Right cardiac atrium (tissue), 5 donors: ENCODE measurements around the gene FOCAD. TPM values are rescaled to one million over a fixed set of nuclear protein-coding genes. Genes with fewer than 3 reads are reported as not detected.

Source experiments
- ATAC-seq, 2 donors: fragments of 200-7000 bp; cut with Tn5 transposase; one replicate each; pipeline versions ENCODE4 v1.8.0 to v1.9.1; 2020; ENCODE audit warnings: moderate library complexity in 2 of 2, mild to moderate bottlenecking in 1 of 2
- DNase-seq, 3 donors: peaks; one replicate each; pipeline ENCODE4 v3.0.0-alpha.2; 2020
- H3K27ac ChIP-seq: one replicate; pipeline ENCODE4 v1.5.1; 2013; ENCODE audit warnings: mild to moderate bottlenecking, low read length, control low read depth, moderate library complexity
- H3K27me3 ChIP-seq: one replicate; pipeline ENCODE4 v1.6.1; 2013; ENCODE audit not compliant: control insufficient read depth, insufficient read depth
- H3K4me1 ChIP-seq: one replicate; pipeline ENCODE4 v1.6.1; 2013; ENCODE audit warnings: low read length; ENCODE audit not compliant: control insufficient read depth, insufficient read depth
- H3K4me3 ChIP-seq: one replicate; pipeline ENCODE4 v1.5.1; 2013; ENCODE audit warnings: low read length, control low read depth
- H3K9me3 ChIP-seq: one replicate; pipeline ENCODE4 v1.6.1; 2013; ENCODE audit warnings: low read length; ENCODE audit not compliant: control insufficient read depth
- WGBS: extraction: QIAGEN DNeasy Blood & Tissue Kit; methylation state at CpG from one replicate; pipeline ENCODE4 v1.1.7; 2013; 5-methylcytosine and 5-hydroxymethylcytosine counted together
- intact Hi-C, 4 donors: fragments of 100-400 bp; cut with DNase I; formaldehyde crosslinking; loops; one replicate each; pipeline versions ENCODE4 v1.11.0 to v1.14.0; 2022 to 2023
- polyA plus RNA-seq: library from polyadenylated mRNA; stranded (reverse); fragments of 200-250 nt; gene quantifications from one replicate; pipeline ENCODE4 v1.2.3, GENCODE V29; 2013
- total RNA-seq, 4 donors: library from RNA; stranded (reverse); fragmentation: NEBNext Ultra II Directional; extraction: Animal tissue kit (Norgen Biotek cat#: 25700); gene quantifications; one replicate each; pipeline ENCODE4 v1.2.1, GENCODE V29; 2021
- donor health status: healthy with polysubstance abuse.
- donor health status: DM: no; HTN: yes; CAD: no.
- donor health status: DM: no; HTN: no; CAD: no.
- donor health status: DM: no; HTN: yes; CAD: no; lungs with severe emphysema.
- donor health status: DM: yes; HTN: yes; CAD: no.

Gene FOCAD
- total and polyA plus RNA-seq, 5 donors: 9.5 to 40.5 (median 37.7) TPM

- ATAC-seq (no peak), DNase-seq (no peak)
- intact Hi-C loops: no loop called here
- Histone ChIP-seq H3K4me1 (no peaks in the 10 kb centered on the region), H3K4me3 (no peak overlapping the region), H3K27ac (no peak overlapping the region), H3K27me3 (no peaks in the 10 kb centered on the region), H3K9me3 (no peaks in the 10 kb centered on the region)
- 83% methylated on average over 1 of the region's 1 CpG for WGBS
These were observed 154.2 kb downstream of the FOCAD start for GRCh38 chr9:20838218-20838617.

- DNase-seq (no peak), ATAC-seq (no peak)
- no peaks in the 10 kb centered on the region for H3K4me1 ChIP-seq
- no peaks in the 10 kb centered on the region for H3K27me3 ChIP-seq
- 94% methylated on average over 2 of the region's 2 CpGs for WGBS
- no peaks in the 10 kb centered on the region for H3K9me3 ChIP-seq
- intact Hi-C loops: no loop called here
- H3K4me3 ChIP-seq: no peak overlapping the region
- H3K27ac ChIP-seq: no peak overlapping the region
These were observed 160.9 kb downstream of the FOCAD start for GRCh38 chr9:20844916-20845315.

DNA sequence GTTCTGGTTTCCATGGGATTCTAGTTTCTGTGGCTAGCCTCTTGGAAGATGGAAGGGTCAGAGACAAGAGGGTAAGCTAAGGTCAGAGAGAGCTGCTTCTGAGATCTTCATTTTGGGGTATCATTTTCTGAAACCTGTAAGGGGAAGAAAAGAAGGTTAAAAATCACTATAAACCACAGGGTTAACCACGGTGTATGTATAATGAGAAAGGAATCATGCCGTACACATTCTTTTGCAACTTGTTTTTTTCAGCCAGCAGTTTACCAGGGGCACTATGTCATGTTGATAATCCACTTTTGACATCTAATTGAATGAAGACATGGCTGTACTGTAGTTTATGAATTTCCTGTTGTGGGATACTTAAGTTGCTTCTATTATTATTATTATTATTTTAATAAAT is 164.4 kb downstream of the FOCAD start:
- 66% methylated on average over 2 of the region's 2 CpGs for WGBS
- no peaks in the 10 kb centered on the region for H3K9me3 ChIP-seq
- no peaks in the 10 kb centered on the region for H3K4me1 ChIP-seq
- no peak overlapping the region for H3K4me3 ChIP-seq
- DNase-seq: no peak
- intact Hi-C loops: no loop called here
- ATAC-seq: no peak
- no peak overlapping the region for H3K27ac ChIP-seq
- H3K27me3 ChIP-seq: no peaks in the 10 kb centered on the region

- H3K27me3 ChIP-seq: no peaks in the 10 kb centered on the region
- no peak overlapping the region for H3K27ac ChIP-seq
- DNase-seq (no peak), ATAC-seq (no peak)
- H3K4me1 ChIP-seq: no peaks in the 10 kb centered on the region
- H3K9me3 ChIP-seq: no peaks in the 10 kb centered on the region
- no peak overlapping the region for H3K4me3 ChIP-seq
- intact Hi-C loops: no loop called here
- WGBS: 56% methylated on average over 2 of the region's 2 CpGs
These were observed 169.8 kb downstream of the FOCAD start for GRCh38 chr9:20853866-20854265.

- DNase-seq (no peak), ATAC-seq (no peak)
- Histone ChIP-seq H3K4me3 (no peak overlapping the region), H3K9me3 (no peaks in the 10 kb centered on the region), H3K4me1 (no peaks in the 10 kb centered on the region), H3K27me3 (no peaks in the 10 kb centered on the region), H3K27ac (no peak overlapping the region)
- 76% methylated on average over 4 of the region's 4 CpGs for WGBS
- intact Hi-C loops: no loop called here
These were observed 170.4 kb downstream of the FOCAD start for GRCh38 chr9:20854444-20854843.

- 83% methylated on average over 2 of the region's 2 CpGs for WGBS
- no peaks in the 10 kb centered on the region for H3K9me3 ChIP-seq
- no peak overlapping the region for H3K4me3 ChIP-seq
- intact Hi-C loops: no loop called here
- ATAC-seq (no peak), DNase-seq (no peak)
- no peak overlapping the region for H3K27ac ChIP-seq
- H3K4me1 ChIP-seq: no peaks in the 10 kb centered on the region
- no peaks in the 10 kb centered on the region for H3K27me3 ChIP-seq
These were observed 179.9 kb downstream of the FOCAD start for GRCh38 chr9:20863945-20864344.

- ATAC-seq: no peak
- 86% methylated on average over 4 of the region's 4 CpGs for WGBS
These were observed 181.3 kb downstream of the FOCAD start for GRCh38 chr9:20865347-20865746.

GRCh38 chr9:20870115-20870514 is 186.1 kb downstream of the FOCAD start:
- ATAC-seq (no peak), DNase-seq (no peak)
- Histone ChIP-seq H3K27me3 (no peaks in the 10 kb centered on the region), H3K4me1 (no peaks in the 10 kb centered on the region), H3K4me3 (no peak overlapping the region), H3K9me3 (no peaks in the 10 kb centered on the region), H3K27ac (no peak overlapping the region)
- intact Hi-C loops: no loop called here
- 92% methylated on average over 4 of the region's 4 CpGs for WGBS

More at GRCh38 chr9:20865347-20865746, 181.3 kb downstream of the FOCAD start:
- intact Hi-C loops: no loop called here
- no peak overlapping the region for H3K4me3 ChIP-seq
- no peak overlapping the region for H3K27ac ChIP-seq
- H3K9me3 ChIP-seq: no peaks in the 10 kb centered on the region
- no peak for DNase-seq
- no peaks in the 10 kb centered on the region for H3K4me1 ChIP-seq
- H3K27me3 ChIP-seq: no peaks in the 10 kb centered on the region

- H3K4me3 ChIP-seq: no peak overlapping the region
- H3K4me1 ChIP-seq: no peaks in the 10 kb centered on the region
- no peak for DNase-seq
- no peaks in the 10 kb centered on the region for H3K9me3 ChIP-seq
- 29% methylated on average over 1 of the region's 1 CpG for WGBS
- no peak for ATAC-seq
- no peaks in the 10 kb centered on the region for H3K27me3 ChIP-seq
- intact Hi-C loops: no loop called here
- H3K27ac ChIP-seq: no peak overlapping the region
These were observed 188.4 kb downstream of the FOCAD start for GRCh38 chr9:20872340-20872977.

DNA sequence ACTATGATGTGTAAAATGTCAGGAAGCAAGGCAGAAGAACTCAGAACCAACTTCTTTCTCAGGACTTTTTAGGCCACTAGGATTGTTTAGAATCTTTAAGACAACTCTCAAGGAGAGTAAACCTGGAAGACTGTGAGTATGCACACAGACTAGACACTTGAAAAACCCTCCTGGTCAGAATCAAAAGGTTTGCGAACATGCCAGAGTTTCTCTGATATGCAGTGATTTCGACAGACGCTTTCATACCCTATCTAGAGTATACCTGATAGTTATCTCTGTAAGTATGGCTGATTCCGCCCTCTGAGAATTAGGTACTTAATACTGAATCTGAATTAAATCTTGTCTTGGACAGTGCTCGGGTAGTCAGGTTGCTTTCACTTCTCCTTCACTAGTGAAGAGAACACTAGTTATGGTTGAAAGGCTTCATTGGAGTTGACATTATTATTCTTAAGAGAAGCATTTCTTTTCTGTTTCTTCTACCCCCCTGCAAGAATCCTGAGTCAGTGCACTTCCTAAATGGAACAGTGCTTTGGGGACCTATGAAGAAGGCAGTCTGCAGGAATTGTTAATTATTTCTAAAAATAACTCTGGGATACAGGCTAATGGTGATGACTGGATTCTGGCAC is 189.3 kb downstream of the FOCAD start:
- intact Hi-C loops: no loop called here
- no peak for ATAC-seq
- H3K9me3 ChIP-seq: no peaks in the 10 kb centered on the region
- H3K27me3 ChIP-seq: no peaks in the 10 kb centered on the region
- no peak overlapping the region for H3K4me3 ChIP-seq
- WGBS: 90% methylated on average over 5 of the region's 5 CpGs
- DNase-seq: no peak
- no peaks in the 10 kb centered on the region for H3K4me1 ChIP-seq
- no peak overlapping the region for H3K27ac ChIP-seq

- Histone ChIP-seq H3K9me3 (no peaks in the 10 kb centered on the region), H3K27ac (no peak overlapping the region), H3K27me3 (no peaks in the 10 kb centered on the region), H3K4me3 (no peak overlapping the region), H3K4me1 (no peaks in the 10 kb centered on the region)
- ATAC-seq: no peak
- intact Hi-C loops: loop anchor here in 2 of 4 donors (10.0 kb wide), 1 partner anchor 235 kb away; no protein-coding TSS in a partner anchor
- 84% methylated on average over 2 of the region's 2 CpGs for WGBS
- no peak for DNase-seq
These were observed 196.2 kb downstream of the FOCAD start for GRCh38 chr9:20880271-20880670.
